OCI-LY1 (cell line): ENCODE measurements around the gene DCP1B.
"Not testable (repeated sequence)": the region's sequence is repeated elsewhere in the genome, so short reads cannot be mapped to it uniquely, and the experiment has no call there.

Source experiments
- H2AFZ ChIP-seq: fragments of 200-600 bp; sonication (generic), shearing (Covaris generic); 2 replicates; pipeline ENCODE4 v1.6.0; 2014; ENCODE audit warnings: antibody characterized with exemption, mild to moderate bottlenecking, low read length
- H3F3A ChIP-seq: fragments of 200-600 bp; sonication (generic), shearing (Covaris generic); 2 replicates; pipeline ENCODE4 v1.6.0; 2014; ENCODE audit warnings: mild to moderate bottlenecking, antibody characterized with exemption, low read length, moderate library complexity; ENCODE audit not compliant: insufficient read depth
- H3K27ac ChIP-seq: fragments of 200-600 bp; sonication (generic); 2 replicates; pipeline ENCODE4 v1.5.1; 2014; ENCODE audit warnings: low read length, mixed run types, mild to moderate bottlenecking, low read depth; ENCODE audit not compliant: poor library complexity, severe bottlenecking
- H3K27me3 ChIP-seq: fragments of 200-600 bp; sonication (generic); 2 replicates; pipeline ENCODE4 v1.6.0; 2014; ENCODE audit warnings: antibody characterized with exemption, mild to moderate bottlenecking, low read length, moderate library complexity; ENCODE audit not compliant: insufficient read depth
- H3K36me3 ChIP-seq: fragments of 200-600 bp; sonication (generic); 2 replicates; pipeline ENCODE4 v1.6.1; 2014; ENCODE audit warnings: mild to moderate bottlenecking, antibody characterized with exemption, low read length, moderate library complexity, mixed read lengths; ENCODE audit not compliant: insufficient read depth
- H3K4me1 ChIP-seq: fragments of 200-600 bp; sonication (generic); 2 replicates; pipeline ENCODE4 v1.5.1; 2014; ENCODE audit warnings: mild to moderate bottlenecking, low read length, moderate library complexity; ENCODE audit not compliant: insufficient read depth, severe bottlenecking
- H3K4me2 ChIP-seq: fragments of 200-600 bp; sonication (generic), shearing (Covaris generic); 2 replicates; pipeline ENCODE4 v1.6.1; 2014; ENCODE audit warnings: low read length
- H3K4me3 ChIP-seq: fragments of 200-600 bp; sonication (generic); 2 replicates; pipeline ENCODE4 v1.5.1; 2014; ENCODE audit warnings: low read length, low read depth, mild to moderate bottlenecking, mixed read lengths; ENCODE audit not compliant: poor library complexity, severe bottlenecking
- H3K79me2 ChIP-seq: fragments of 200-600 bp; shearing (Covaris generic); 2 replicates; pipeline ENCODE4 v1.6.1; 2016; ENCODE audit warnings: mixed run types, low read length, mixed read lengths; ENCODE audit not compliant: insufficient read depth
- H3K9ac ChIP-seq: fragments of 200-600 bp; sonication (generic), shearing (Covaris generic); 2 replicates; pipeline ENCODE4 v1.6.1; 2014; ENCODE audit warnings: mild to moderate bottlenecking, low read length, mixed read lengths
- H3K9me2 ChIP-seq: fragments of 200-600 bp; sonication (generic), shearing (Covaris generic); 2 replicates; pipeline ENCODE4 v1.6.1; 2014; ENCODE audit warnings: low read depth, mild to moderate bottlenecking, low read length, mixed read lengths
- H3K9me3 ChIP-seq: fragments of 200-600 bp; shearing (Covaris generic); 2 replicates; pipeline ENCODE4 v1.6.1; 2014; ENCODE audit warnings: low read length, mixed read lengths
- H4K20me1 ChIP-seq: fragments of 200-600 bp; sonication (generic), shearing (Covaris generic); 2 replicates; pipeline ENCODE4 v1.6.0; 2016; ENCODE audit warnings: mild to moderate bottlenecking, low read length; ENCODE audit not compliant: insufficient read depth
- CTCF ChIP-seq: fragments of 200-600 bp; sonication (generic), shearing (Covaris generic); IDR thresholded peaks from 2 replicates; pipeline ENCODE4 v1.5.1; 2017; ENCODE audit warnings: mild to moderate bottlenecking, antibody characterized with exemption, low read length, moderate library complexity, mixed read lengths
- EZH2 ChIP-seq: fragments of 200-600 bp; sonication (generic), shearing (Covaris generic); IDR thresholded peaks from 2 replicates; pipeline ENCODE4 v1.8.0; 2017; ENCODE audit warnings: borderline replicate concordance, mixed run types, mild to moderate bottlenecking, antibody characterized with exemption, low read length, moderate library complexity, mixed read lengths

DCP1B gene

DNA sequence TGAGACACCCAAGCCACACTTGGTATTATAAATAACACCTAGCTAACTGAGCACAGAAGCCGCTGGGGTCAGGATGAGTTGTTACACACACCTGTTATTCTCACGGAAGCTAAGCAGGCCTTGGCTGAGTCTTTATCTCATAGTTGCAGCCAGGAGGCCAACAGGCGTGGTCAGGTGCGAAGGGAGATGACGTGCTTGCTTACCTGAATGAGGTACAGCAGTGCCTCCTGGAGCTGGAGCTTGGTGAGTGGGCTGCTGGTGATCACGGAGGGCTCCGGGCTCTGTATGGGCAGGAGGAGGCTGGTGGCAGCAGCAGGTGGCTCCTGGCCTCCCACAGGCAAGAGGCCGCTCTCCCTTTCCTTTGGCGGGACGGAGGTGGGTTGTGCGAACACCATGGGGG is 55.4 kb downstream of the DCP1B start:
- H3K79me2 ChIP-seq, result no peaks in the 10 kb centered on the region
- H3F3A ChIP-seq, result no peaks in the 10 kb centered on the region
- no peak overlapping the region for H3K9ac ChIP-seq
- H3K4me3 ChIP-seq, result no peak overlapping the region
- H3K4me2 ChIP-seq, result no peak overlapping the region
- H3K27me3 ChIP-seq, result no peaks in the 10 kb centered on the region
- H3K9me3 ChIP-seq, result no peaks in the 10 kb centered on the region
- H4K20me1 ChIP-seq, result no peaks in the 10 kb centered on the region
- no peak for TF ChIP-seq EZH2
- no peak for TF ChIP-seq CTCF
- no peak overlapping the region for H3K27ac ChIP-seq
- H3K4me1 ChIP-seq, result no peaks in the 10 kb centered on the region
- H3K36me3 ChIP-seq, result peaks cover 24% of the 10 kb centered on the region
- no peak overlapping the region for H2AFZ ChIP-seq
- H3K9me2 ChIP-seq, result no peaks in the 10 kb centered on the region

GRCh38 chr12:1947081-1947480 is 57.2 kb downstream of the DCP1B start:
- H3K27me3 ChIP-seq, result no peaks in the 10 kb centered on the region
- no peak overlapping the region for H3K9ac ChIP-seq
- H3K4me1 ChIP-seq, result no peaks in the 10 kb centered on the region
- H3K4me2 ChIP-seq, result no peak overlapping the region
- no peaks in the 10 kb centered on the region for H3K9me2 ChIP-seq
- no peaks in the 10 kb centered on the region for H3K79me2 ChIP-seq
- peaks cover 14% of the 10 kb centered on the region for H3K36me3 ChIP-seq
- H3K27ac ChIP-seq, result no peak overlapping the region
- no peak overlapping the region for H2AFZ ChIP-seq
- H4K20me1 ChIP-seq, result no peaks in the 10 kb centered on the region
- H3K4me3 ChIP-seq, result no peak overlapping the region
- no peak for TF ChIP-seq CTCF
- no peak for TF ChIP-seq EZH2
- H3F3A ChIP-seq, result no peaks in the 10 kb centered on the region
- H3K9me3 ChIP-seq, result no peaks in the 10 kb centered on the region

DNA sequence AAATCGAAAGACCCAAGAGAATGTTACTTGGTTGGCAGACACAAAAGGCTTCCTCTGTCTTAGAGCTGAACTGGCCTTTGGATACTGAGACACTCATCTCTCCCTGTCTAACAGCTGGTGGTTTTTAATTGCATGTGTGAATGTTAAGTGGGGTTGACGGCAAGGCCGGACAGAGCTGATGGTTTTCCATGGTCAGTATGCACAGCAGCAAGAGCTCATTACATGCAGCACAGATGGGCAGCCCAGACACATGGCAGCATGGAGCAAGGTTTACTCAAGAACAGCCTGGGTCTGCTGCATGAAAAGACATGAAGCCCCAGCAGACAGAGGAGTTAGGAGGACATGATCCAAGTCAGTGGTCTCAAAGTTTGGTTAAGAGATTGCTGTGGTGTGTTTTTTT is 58.0 kb downstream of the DCP1B start:
- Histone ChIP-seq H3F3A (no peaks in the 10 kb centered on the region), H3K4me2 (no peak overlapping the region), H3K27ac (no peak overlapping the region), H3K27me3 (no peaks in the 10 kb centered on the region), H3K9me2 (no peaks in the 10 kb centered on the region), H2AFZ (no peak overlapping the region), H3K4me3 (no peak overlapping the region), H3K4me1 (no peaks in the 10 kb centered on the region), H4K20me1 (no peaks in the 10 kb centered on the region), H3K79me2 (no peaks in the 10 kb centered on the region), H3K9me3 (no peaks in the 10 kb centered on the region), H3K36me3 (peaks cover 12% of the 10 kb centered on the region), H3K9ac (no peak overlapping the region)
- TF ChIP-seq EZH2 (no peak), CTCF (no peak)

DNA sequence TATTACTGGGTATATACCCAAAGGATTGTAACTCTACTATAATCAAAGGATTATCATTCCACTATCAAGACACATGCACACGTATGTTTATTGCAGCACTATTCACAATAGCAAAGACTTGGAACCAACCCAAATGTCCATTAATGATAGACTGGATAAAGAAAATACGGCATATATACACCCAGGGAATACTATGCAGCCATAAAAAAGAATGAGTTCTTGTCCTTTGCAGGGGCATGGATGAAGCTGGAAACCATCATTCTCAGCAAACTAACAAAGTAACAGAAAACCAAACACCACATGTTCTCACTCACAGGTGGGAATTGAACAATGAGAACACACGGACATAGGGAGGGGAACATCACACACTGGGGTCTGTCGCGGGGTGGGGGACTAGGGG is 58.8 kb downstream of the DCP1B start:
- not testable (repeated sequence) for H3F3A ChIP-seq, H3K9me3 ChIP-seq, H3K9me2 ChIP-seq, H3K9ac ChIP-seq, H3K4me2 ChIP-seq, H4K20me1 ChIP-seq, H2AFZ ChIP-seq, H3K4me3 ChIP-seq, H3K27me3 ChIP-seq, H3K27ac ChIP-seq, H3K4me1 ChIP-seq, H3K79me2 ChIP-seq
- peaks cover 12% of the 10 kb centered on the region for H3K36me3 ChIP-seq
